Duodenal mucosa (tissue), 2 donors: Measurements from ENCODE around the gene PTPRN2.

ENCODE experiments used
- H3K27ac ChIP-seq: one replicate; pipeline ENCODE4 v1.7.0; 2013; ENCODE audit warnings: low read depth, low read length
- H3K27me3 ChIP-seq, 2 donors: one replicate each; pipeline ENCODE4 v1.7.0; 2013; ENCODE audit warnings: low read length in 2 of 2, control low read depth in 1 of 2; ENCODE audit not compliant: insufficient read depth in 2 of 2, control insufficient read depth in 1 of 2
- H3K36me3 ChIP-seq, 2 donors: one replicate each; pipeline ENCODE4 v1.7.0; 2013; ENCODE audit warnings: low read length in 2 of 2, control low read depth in 1 of 2; ENCODE audit not compliant: insufficient read depth in 2 of 2, control insufficient read depth in 1 of 2
- H3K4me1 ChIP-seq, 2 donors: one replicate each; pipeline ENCODE4 v1.7.0; 2013; ENCODE audit warnings: low read length in 2 of 2, control low read depth in 1 of 2; ENCODE audit not compliant: insufficient read depth in 2 of 2, control insufficient read depth in 1 of 2
- H3K4me3 ChIP-seq, 2 donors: one replicate each; pipeline ENCODE4 v1.7.0; 2013; ENCODE audit warnings: low read length in 2 of 2, low read depth in 1 of 2
- H3K9ac ChIP-seq, 2 donors: one replicate each; pipeline ENCODE4 v1.7.0; 2013; ENCODE audit warnings: low read length in 2 of 2, low read depth in 1 of 2
- H3K9me3 ChIP-seq, 2 donors: one replicate each; pipeline ENCODE4 v1.7.0; 2013; ENCODE audit warnings: low read length in 2 of 2, control low read depth in 1 of 2; ENCODE audit not compliant: control insufficient read depth in 1 of 2

Gene PTPRN2

DNA sequence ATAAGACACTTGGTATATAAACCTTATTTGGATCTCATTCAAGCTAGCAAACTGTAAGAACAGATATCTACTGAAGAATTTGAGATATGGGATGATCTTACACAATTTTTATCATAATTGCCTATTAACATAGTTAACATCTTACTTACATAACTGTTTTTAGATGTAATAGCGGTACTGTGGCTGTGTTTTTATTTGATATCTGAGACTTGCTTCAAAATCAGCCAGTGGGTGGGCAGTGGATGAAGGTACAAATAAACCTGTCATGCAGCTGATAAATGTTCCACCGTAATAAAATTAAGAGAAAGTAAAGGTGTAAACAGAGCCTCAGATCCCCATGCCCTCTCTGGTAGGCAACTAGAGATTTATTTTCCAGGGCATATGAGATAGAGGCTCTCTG is 28.4 kb upstream of the PTPRN2 start:
- Histone ChIP-seq H3K4me1 (no peaks in the 10 kb centered on the region), H3K9ac (no peak overlapping the region), H3K4me3 (no peak overlapping the region), H3K9me3 (no peaks in the 10 kb centered on the region), H3K27me3 (no peaks in the 10 kb centered on the region), H3K27ac (no peak overlapping the region), H3K36me3 (no peaks in the 10 kb centered on the region)

- no peak overlapping the region for H3K27ac ChIP-seq
- H3K9me3 ChIP-seq: no peaks in the 10 kb centered on the region
- no peak overlapping the region for H3K4me3 ChIP-seq
- H3K4me1 ChIP-seq: no peaks in the 10 kb centered on the region
- no peaks in the 10 kb centered on the region for H3K36me3 ChIP-seq
- no peaks in the 10 kb centered on the region for H3K27me3 ChIP-seq
- H3K9ac ChIP-seq: no peak overlapping the region
These were observed 27.1 kb upstream of the PTPRN2 start for GRCh38 chr7:158614700-158615099.

- H3K4me3 ChIP-seq: no peak overlapping the region
- H3K9me3 ChIP-seq: no peaks in the 10 kb centered on the region
- H3K36me3 ChIP-seq: no peaks in the 10 kb centered on the region
- no peaks in the 10 kb centered on the region for H3K4me1 ChIP-seq
- H3K27ac ChIP-seq: no peak overlapping the region
- no peak overlapping the region for H3K9ac ChIP-seq
- H3K27me3 ChIP-seq: no peaks in the 10 kb centered on the region
These were observed 25.9 kb upstream of the PTPRN2 start for GRCh38 chr7:158613481-158613880.

DNA sequence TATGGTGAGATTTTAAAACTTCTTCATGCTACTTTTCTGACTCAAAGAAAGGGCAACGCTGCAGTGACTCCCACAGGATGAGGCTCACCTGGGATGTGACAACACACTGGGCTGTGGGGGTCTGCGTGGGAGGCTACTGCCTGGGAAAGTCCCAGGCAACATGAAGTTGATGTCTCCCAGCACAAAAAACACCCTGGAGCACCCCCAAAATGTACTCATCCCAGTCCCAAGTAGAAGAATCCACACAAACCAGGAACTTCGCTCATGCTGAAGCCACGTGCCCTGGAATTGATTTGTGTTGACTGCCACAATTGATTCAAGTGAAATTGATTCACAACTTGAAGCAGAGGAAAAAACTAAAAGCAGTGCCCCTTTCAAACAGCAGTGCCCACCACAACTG is 24.9 kb upstream of the PTPRN2 start:
- Histone ChIP-seq H3K27me3 (no peaks in the 10 kb centered on the region), H3K4me3 (no peak overlapping the region), H3K4me1 (no peaks in the 10 kb centered on the region), H3K9ac (no peak overlapping the region), H3K9me3 (no peaks in the 10 kb centered on the region), H3K27ac (no peak overlapping the region), H3K36me3 (no peaks in the 10 kb centered on the region)

DNA sequence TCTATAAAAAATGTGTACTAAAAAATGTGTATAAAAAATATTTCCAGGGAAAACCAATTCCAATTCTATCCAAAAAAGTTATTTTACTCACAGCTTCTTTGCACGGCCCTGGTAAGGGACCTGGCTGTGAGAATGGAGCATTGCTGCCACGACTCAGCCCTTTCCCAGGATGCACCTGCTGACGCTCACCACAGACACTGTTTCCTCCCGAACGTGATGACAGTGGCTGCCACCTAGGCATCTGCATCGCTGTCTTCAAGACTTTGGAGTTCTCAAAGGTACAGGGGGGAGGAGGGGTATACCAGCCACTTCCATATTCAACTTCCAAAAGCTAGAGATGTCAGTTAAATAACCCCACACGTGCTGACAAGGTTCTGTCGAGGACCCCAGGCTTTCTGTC is 23.9 kb upstream of the PTPRN2 start:
- no peaks in the 10 kb centered on the region for H3K27me3 ChIP-seq
- H3K4me1 ChIP-seq: no peaks in the 10 kb centered on the region
- no peaks in the 10 kb centered on the region for H3K36me3 ChIP-seq
- H3K4me3 ChIP-seq: no peak overlapping the region
- H3K27ac ChIP-seq: no peak overlapping the region
- H3K9ac ChIP-seq: no peak overlapping the region
- H3K9me3 ChIP-seq: no peaks in the 10 kb centered on the region

DNA sequence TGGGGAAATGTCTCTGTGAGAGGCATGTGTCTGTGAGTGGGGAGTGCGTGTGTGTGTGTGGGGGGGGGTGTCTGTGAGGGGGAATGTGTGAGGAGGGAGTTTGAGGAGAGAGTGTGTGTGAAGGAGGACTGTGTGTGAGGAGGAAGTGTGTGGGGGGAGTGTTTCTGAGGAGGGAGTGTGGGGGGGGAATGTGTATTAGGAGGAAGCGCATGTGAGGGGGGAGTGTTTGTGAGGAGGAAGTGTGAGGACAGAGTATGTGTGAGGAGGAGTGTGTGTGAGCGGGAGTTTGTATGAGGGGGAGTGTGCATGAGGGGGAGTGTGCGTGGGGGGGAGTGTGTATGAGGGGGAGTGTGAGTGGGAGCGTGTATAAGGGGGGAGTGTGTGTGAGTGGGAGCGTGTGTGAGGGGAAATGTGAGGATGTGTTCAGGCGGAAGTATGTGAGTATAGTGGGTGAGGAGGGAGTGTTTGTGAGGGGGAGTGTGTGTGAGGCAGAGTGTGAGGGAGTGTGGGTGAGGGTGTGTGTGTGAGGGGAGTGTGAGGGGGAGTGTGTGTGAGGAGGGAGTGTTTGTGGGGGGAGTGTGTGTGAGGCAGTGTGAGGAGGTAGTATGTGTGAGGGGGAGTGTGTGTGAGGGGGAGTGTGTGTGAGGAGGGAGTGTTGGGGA is 21.8 kb upstream of the PTPRN2 start:
- H3K4me1 ChIP-seq: no peaks in the 10 kb centered on the region
- H3K27me3 ChIP-seq: no peaks in the 10 kb centered on the region
- no peak overlapping the region for H3K4me3 ChIP-seq
- H3K36me3 ChIP-seq: no peaks in the 10 kb centered on the region
- H3K9ac ChIP-seq: no peak overlapping the region
- H3K27ac ChIP-seq: no peak overlapping the region
- no peaks in the 10 kb centered on the region for H3K9me3 ChIP-seq

DNA sequence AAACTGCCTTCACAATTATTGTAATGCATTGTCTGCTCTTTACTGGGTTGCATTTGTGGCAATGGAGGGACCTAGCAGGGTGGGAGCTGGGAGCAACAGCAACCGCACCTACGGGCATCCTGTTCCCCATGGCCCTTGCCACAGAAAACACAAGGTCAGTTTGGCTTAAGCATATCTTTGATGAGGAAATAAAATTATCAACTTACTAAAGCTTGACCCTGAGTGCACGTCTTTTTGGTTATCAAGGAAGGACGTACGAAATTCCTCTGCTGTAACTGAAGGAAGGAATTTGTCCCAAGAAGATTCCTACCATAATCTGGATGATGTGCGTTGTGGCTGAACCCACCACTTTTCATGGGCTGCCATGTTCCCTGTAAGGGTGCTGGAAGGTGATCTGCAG is 19.9 kb upstream of the PTPRN2 start:
- Histone ChIP-seq H3K27me3 (no peaks in the 10 kb centered on the region), H3K4me1 (no peaks in the 10 kb centered on the region), H3K36me3 (no peaks in the 10 kb centered on the region), H3K9ac (no peak overlapping the region), H3K9me3 (no peaks in the 10 kb centered on the region), H3K4me3 (no peak overlapping the region), H3K27ac (no peak overlapping the region)

DNA sequence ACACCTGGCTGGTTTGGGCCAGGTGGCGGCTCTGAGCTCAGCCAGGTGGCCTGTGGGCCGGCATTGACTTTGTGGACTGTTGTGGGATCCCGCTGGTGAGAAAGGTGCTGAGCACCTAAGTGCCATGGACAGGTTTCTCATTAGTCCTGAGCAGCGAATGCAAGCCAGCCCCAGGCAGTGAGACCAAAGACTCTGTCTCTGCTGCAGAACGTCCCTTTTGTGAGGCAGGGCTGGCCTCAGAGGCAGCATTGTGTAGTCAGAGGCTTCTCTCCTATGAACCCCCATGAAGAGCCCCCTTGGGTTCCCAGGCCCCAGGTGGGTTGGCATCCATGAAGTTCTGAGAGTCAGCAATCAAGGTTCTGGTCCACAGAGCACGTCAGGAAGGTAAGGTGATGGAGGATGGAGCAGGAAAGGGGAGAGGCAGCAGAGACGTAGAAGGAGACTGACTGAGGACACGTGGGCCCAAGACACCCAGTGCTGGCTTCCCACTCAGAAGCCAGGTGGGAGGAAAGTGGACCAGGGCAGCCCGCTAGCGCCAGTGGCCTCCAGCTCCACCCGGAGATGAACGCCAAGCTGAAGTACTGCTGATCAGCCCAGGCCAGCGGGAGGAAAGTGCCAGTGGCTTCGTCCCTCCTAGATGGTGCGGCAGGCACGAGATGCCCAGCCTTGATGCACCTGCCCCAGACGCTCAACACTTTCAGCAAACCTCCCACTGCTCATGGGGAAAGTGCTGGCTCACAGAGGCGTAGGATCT is 19.2 kb upstream of the PTPRN2 start:
- Histone ChIP-seq H3K4me3 (no peak overlapping the region), H3K9ac (no peak overlapping the region), H3K4me1 (no peaks in the 10 kb centered on the region), H3K27me3 (no peaks in the 10 kb centered on the region), H3K27ac (no peak overlapping the region), H3K9me3 (no peaks in the 10 kb centered on the region), H3K36me3 (no peaks in the 10 kb centered on the region)

DNA sequence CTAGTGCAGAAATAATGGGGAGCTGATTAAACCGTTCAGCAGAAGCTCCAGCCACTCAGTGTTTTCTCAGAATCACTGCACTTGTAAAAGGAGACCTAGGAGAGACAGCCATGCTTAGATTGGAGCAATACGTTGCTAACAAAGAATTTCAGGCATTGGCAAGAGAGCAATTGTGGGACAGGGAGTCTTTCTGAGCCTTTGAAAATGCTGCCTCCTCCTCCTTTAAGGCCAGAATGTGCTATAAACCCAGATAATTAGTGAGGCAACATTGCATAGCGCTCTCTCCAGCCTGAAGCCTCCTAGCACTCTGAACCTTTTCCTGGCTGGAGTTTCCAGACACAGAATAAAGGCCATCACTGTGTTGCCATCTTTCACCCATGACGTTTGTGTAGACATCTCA is 18.5 kb upstream of the PTPRN2 start:
- Histone ChIP-seq H3K27me3 (no peaks in the 10 kb centered on the region), H3K36me3 (no peaks in the 10 kb centered on the region), H3K9ac (no peak overlapping the region), H3K9me3 (no peaks in the 10 kb centered on the region), H3K27ac (no peak overlapping the region), H3K4me3 (no peak overlapping the region), H3K4me1 (no peaks in the 10 kb centered on the region)

- Histone ChIP-seq H3K9ac (no peak overlapping the region), H3K36me3 (no peaks in the 10 kb centered on the region), H3K9me3 (no peaks in the 10 kb centered on the region), H3K27me3 (no peaks in the 10 kb centered on the region), H3K27ac (no peak overlapping the region), H3K4me3 (no peak overlapping the region), H3K4me1 (no peaks in the 10 kb centered on the region)
These were observed 16.4 kb upstream of the PTPRN2 start for GRCh38 chr7:158603773-158604755.
